Fibroblast of lung (primary cell): ENCODE data around the gene LNPEP. TPM values are rescaled to one million over a fixed set of nuclear protein-coding genes. Genes with fewer than 3 reads are reported as not detected.
A peak's percentile ranks its signal among the peaks of the same experiment; 100 is the strongest.

ENCODE experiments used
- DNase-seq, 2 donors: peaks; one replicate each; pipeline versions ENCODE4 v3.0.0 to v3.0.0-alpha.2; 2010; ENCODE audit warnings: low read depth in 2 of 2
- H2AFZ ChIP-seq: 2 replicates; pipeline ENCODE4 v1.5.1; 2012; ENCODE audit warnings: low read length, control low read depth, inconsistent platforms
- H3K27ac ChIP-seq: 2 replicates; pipeline ENCODE4 v1.5.1; 2011; ENCODE audit warnings: low read length, control low read depth; ENCODE audit not compliant: insufficient read depth
- H3K27me3 ChIP-seq: 2 replicates; pipeline ENCODE4 v1.5.1; 2011; ENCODE audit warnings: mild to moderate bottlenecking, low read length; ENCODE audit not compliant: control insufficient read depth, insufficient read depth
- H3K36me3 ChIP-seq: 2 replicates; pipeline ENCODE4 v1.5.1; 2011; ENCODE audit warnings: low read length; ENCODE audit not compliant: control insufficient read depth, insufficient read depth
- H3K4me1 ChIP-seq: 2 replicates; pipeline ENCODE4 v1.5.1; 2011; ENCODE audit warnings: low read length; ENCODE audit not compliant: control insufficient read depth, insufficient read depth; ENCODE audit errors: extremely low read depth
- H3K4me2 ChIP-seq: 2 replicates; pipeline ENCODE4 v1.5.1; 2011; ENCODE audit warnings: low read length, control low read depth; ENCODE audit not compliant: insufficient read depth; ENCODE audit errors: extremely low read depth
- H3K4me3 ChIP-seq, 4 experiments: fragments of 200-600 bp in 1 of 4; sonication (generic) in 1 of 4; replicated peaks in 1 of 4; 2 replicates each; pipeline ENCODE4 v1.5.1; 2011 to 2016; ENCODE audit warnings: low read length in 4 of 4, low read depth in 3 of 4, mild to moderate bottlenecking in 3 of 4, control low read depth in 2 of 4, inconsistent platforms in 1 of 4, mixed read lengths in 1 of 4; ENCODE audit not compliant: insufficient read depth in 1 of 4; ENCODE audit errors: control extremely low read depth in 1 of 4
- H3K79me2 ChIP-seq: 2 replicates; pipeline ENCODE4 v1.5.1; 2012; ENCODE audit warnings: mild to moderate bottlenecking, low read length, inconsistent platforms; ENCODE audit not compliant: control insufficient read depth, insufficient read depth
- H3K9ac ChIP-seq: 2 replicates; pipeline ENCODE4 v1.5.1; 2011; ENCODE audit warnings: mild to moderate bottlenecking, low read length, control low read depth; ENCODE audit not compliant: insufficient read depth
- H3K9me3 ChIP-seq: 2 replicates; pipeline ENCODE4 v1.5.1; 2012; ENCODE audit warnings: low read depth, low read length; ENCODE audit not compliant: control insufficient read depth, insufficient read depth
- H4K20me1 ChIP-seq: 2 replicates; pipeline ENCODE4 v1.5.1; 2011; ENCODE audit warnings: low read length; ENCODE audit not compliant: control insufficient read depth, insufficient read depth; ENCODE audit errors: extremely low read depth
- CTCF ChIP-seq, 2 donors: IDR thresholded peaks in 1 of 2; conservative IDR thresholded peaks in 1 of 2; 1 replicate in 1 of 2; 2 replicates in 1 of 2; pipeline ENCODE4 v1.5.1; 2011 to 2012; ENCODE audit warnings: low read length in 2 of 2, control low read depth in 1 of 2, inconsistent platforms in 1 of 2, low read depth in 1 of 2, mild to moderate bottlenecking in 1 of 2
- EZH2 ChIP-seq: IDR thresholded peaks from 2 replicates; pipeline ENCODE4 v1.5.1; 2012; ENCODE audit warnings: low read length, control low read depth, mild to moderate bottlenecking; ENCODE audit errors: missing control alignments
- polyA plus RNA-seq, 2 donors: library from polyadenylated mRNA; depleted of rRNA in 1 of 2; stranded (reverse) in 1 of 2; unstranded in 1 of 2; fragments of >200 nt; gene quantifications; 2 replicates each; pipeline ENCODE4 v1.2.1, GENCODE V29; 2011 to 2012; ENCODE audit warnings: missing spikeins in 1 of 2
- total RNA-seq: library from RNA; depleted of rRNA; stranded (reverse); fragments of >200 nt; gene quantifications from 2 replicates; pipeline ENCODE4 v1.2.1, GENCODE V29; 2014

The LNPEP gene
- total and polyA plus RNA-seq, 2 donors (not counting 1 experiment from before 2014, with no cell fraction given) = 19.5 to 26.1 TPM

- H3K27ac ChIP-seq = no peak overlapping the region
- no peaks in the 10 kb centered on the region for H3K79me2 ChIP-seq
- H2AFZ ChIP-seq = no peak overlapping the region
- no peak overlapping the region for H3K4me3 ChIP-seq
- H3K9me3 ChIP-seq = no peaks in the 10 kb centered on the region
- no peaks in the 10 kb centered on the region for H3K27me3 ChIP-seq
- H3K9ac ChIP-seq = no peak overlapping the region
- no peak for DNase-seq
- H3K4me1 ChIP-seq = no peaks in the 10 kb centered on the region
- no peak overlapping the region for H3K4me2 ChIP-seq
- TF ChIP-seq EZH2 (no peak), CTCF (conservative IDR thresholded peaks at IDR 0.05 in 1 of 2, IDR thresholded peaks at IDR 0.05 in 1 of 2; ENCODE audit: low read depth in 1 of 2, low read length in 2 of 2) (no peak)
- no peaks in the 10 kb centered on the region for H3K36me3 ChIP-seq
- no peaks in the 10 kb centered on the region for H4K20me1 ChIP-seq
These were observed 101.9 kb downstream of the LNPEP start for GRCh38 chr5:97037819-97038218.

DNA sequence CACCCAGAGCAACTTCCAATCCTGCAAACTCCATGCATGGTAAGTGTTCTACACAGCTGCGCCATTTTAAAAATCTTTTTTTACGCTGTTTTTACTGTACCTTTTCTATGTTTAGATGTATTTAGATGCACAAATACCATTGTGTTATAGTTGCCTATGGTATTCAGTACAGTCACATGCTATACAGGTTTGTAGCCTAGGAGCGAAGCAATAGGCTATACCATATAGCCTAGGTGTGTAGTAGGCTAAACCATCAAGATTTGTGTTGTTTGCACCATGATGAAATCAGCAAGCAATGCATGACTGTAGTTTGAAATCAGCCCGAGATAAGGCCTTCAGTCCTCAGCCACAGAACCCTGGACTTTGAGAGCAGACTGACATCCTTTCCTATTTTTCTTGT lies 105.4 kb downstream of the LNPEP start:
- no peak overlapping the region for H2AFZ ChIP-seq
- H3K9ac ChIP-seq = no peak overlapping the region
- H3K27ac ChIP-seq = no peak overlapping the region
- H3K4me2 ChIP-seq = no peak overlapping the region
- peak in 1 of 2 donors; percentile 6 for DNase-seq
- no peaks in the 10 kb centered on the region for H4K20me1 ChIP-seq
- H3K27me3 ChIP-seq = no peaks in the 10 kb centered on the region
- no peak for TF ChIP-seq CTCF (conservative IDR thresholded peaks at IDR 0.05 in 1 of 2, IDR thresholded peaks at IDR 0.05 in 1 of 2; ENCODE audit: low read depth in 1 of 2, low read length in 2 of 2)
- no peak overlapping the region for H3K4me3 ChIP-seq
- H3K4me1 ChIP-seq = no peaks in the 10 kb centered on the region
- no peaks in the 10 kb centered on the region for H3K79me2 ChIP-seq
- no peaks in the 10 kb centered on the region for H3K36me3 ChIP-seq
- no peaks in the 10 kb centered on the region for H3K9me3 ChIP-seq

- TF ChIP-seq CTCF (conservative IDR thresholded peaks at IDR 0.05 in 1 of 2, IDR thresholded peaks at IDR 0.05 in 1 of 2; ENCODE audit: low read depth in 1 of 2, low read length in 2 of 2) = no peak
- no peak for TF ChIP-seq EZH2
These were observed 107.1 kb downstream of the LNPEP start for GRCh38 chr5:97042996-97043395.

More at GRCh38 chr5:97042996-97043395, 107.1 kb downstream of the LNPEP start:
- Histone ChIP-seq H3K79me2 (no peaks in the 10 kb centered on the region), H3K27me3 (peaks cover 3% of the 10 kb centered on the region), H3K36me3 (no peaks in the 10 kb centered on the region), H3K4me2 (no peak overlapping the region), H3K27ac (no peak overlapping the region), H4K20me1 (no peaks in the 10 kb centered on the region), H3K9me3 (no peaks in the 10 kb centered on the region), H3K4me1 (no peaks in the 10 kb centered on the region), H2AFZ (no peak overlapping the region), H3K9ac (no peak overlapping the region), H3K4me3 (no peak overlapping the region)
- peak in 1 of 2 donors; percentile 8 for DNase-seq
